PFSK-1 (cell line): ENCODE data around the gene PCBP3.

ENCODE experiments used
- FOXP2 ChIP-seq: optimal IDR thresholded peaks from 2 replicates; pipeline ENCODE3; 2011; ENCODE audit warnings: borderline replicate concordance, control low read depth, inconsistent platforms; ENCODE audit not compliant: insufficient read depth; ENCODE audit errors: extremely low read length, extremely low read depth
- POLR2AphosphoS5 ChIP-seq: IDR thresholded peaks from 2 replicates; pipeline ENCODE4 v1.6.1; 2012; ENCODE audit warnings: low read depth, mild to moderate bottlenecking, control low read depth, low read length, moderate library complexity
- REST ChIP-seq, 2 experiments: IDR thresholded peaks; 2 replicates each; pipeline versions ENCODE4 v1.6.1 to v1.8.0; 2011 to 2012; ENCODE audit warnings: low read depth in 2 of 2, low read length in 2 of 2, control low read depth in 1 of 2, inconsistent platforms in 1 of 2, mild to moderate bottlenecking in 1 of 2, moderate library complexity in 1 of 2; ENCODE audit not compliant: insufficient read depth in 1 of 2
- SIN3A ChIP-seq: IDR thresholded peaks from 2 replicates; pipeline ENCODE4 v1.6.1; 2012; ENCODE audit warnings: mild to moderate bottlenecking, low read length, moderate library complexity, borderline replicate concordance; ENCODE audit not compliant: insufficient read depth
- TAF1 ChIP-seq: IDR thresholded peaks from 2 replicates; pipeline ENCODE4 v1.6.1; 2012; ENCODE audit warnings: low read length, control low read depth, borderline replicate concordance; ENCODE audit not compliant: insufficient read depth

DNA sequence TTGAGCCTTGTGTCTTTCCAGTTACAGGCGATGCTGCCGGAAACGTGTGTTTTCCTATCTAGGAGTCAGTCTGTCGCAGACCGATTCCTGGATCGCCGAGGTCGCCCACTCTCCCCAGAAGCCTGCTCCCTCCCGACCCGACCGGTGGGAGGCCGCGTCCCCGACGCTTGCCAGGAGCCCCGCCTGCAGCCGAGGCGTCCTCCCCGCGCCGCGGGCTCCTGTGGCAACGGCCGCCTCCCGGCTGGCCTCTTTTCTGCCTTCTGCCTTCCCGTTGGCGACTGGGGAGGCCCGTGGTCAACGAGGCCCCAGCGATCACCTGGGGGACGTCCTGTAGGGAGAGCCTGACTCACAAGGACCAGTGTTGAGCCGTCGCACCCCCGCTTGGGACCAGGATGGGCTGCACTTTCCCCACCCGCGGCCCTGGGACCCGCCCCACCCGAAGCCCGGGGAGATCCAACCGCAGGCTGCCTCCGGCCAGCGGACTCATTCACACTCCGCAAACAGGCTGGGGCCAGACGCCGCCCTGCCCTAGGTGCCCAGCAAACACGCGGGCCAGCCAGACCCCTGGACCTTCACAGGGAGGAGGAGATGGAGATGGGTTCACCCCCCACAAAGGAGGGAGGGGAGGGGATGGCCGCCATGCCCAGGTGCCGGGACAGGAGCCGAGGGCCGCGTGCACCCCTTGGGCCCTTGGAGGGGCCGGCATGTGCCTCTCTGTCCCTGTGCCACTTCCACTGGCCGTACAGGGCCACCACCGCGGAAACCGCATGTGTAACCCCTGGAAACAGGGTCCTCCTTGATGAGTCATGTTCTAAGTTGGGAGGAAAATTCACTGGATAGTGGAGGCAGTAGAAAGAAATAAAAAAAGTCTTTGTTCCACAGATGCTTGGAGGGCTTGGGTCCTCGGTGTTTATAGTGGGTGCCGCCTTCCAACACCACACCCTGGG is 330.8 kb downstream of the PCBP3 start:
- TF ChIP-seq POLR2AphosphoS5 = no peak
- no peak for TF ChIP-seq TAF1
- no peak for TF ChIP-seq REST (IDR thresholded peaks at IDR 0.05; ENCODE audit: insufficient read depth in 1 of 2, low read depth in 2 of 2, low read length in 2 of 2)
- TF ChIP-seq FOXP2 = no peak
- TF ChIP-seq SIN3A = no peak
